AG04449 (cell line): Measurements from ENCODE around the gene APEH.

ENCODE experiments used
- CTCF ChIA-PET: fragments of 350-600 bp; formaldehyde crosslinking; extraction: SDS; loops from one replicate; lab custom pipeline; 2021; ENCODE audit warnings: antibody characterized with exemption; lab: Yijun Ruan, JAX
- POLR2A ChIA-PET: fragments of 400-600, 350-600 bp; formaldehyde crosslinking; extraction: SDS; loops from one replicate; lab custom pipeline; 2020; ENCODE audit warnings: antibody characterized with exemption, inconsistent platforms; lab: Yijun Ruan, JAX
- DNase-seq: peaks from one replicate; pipeline ENCODE4 v3.0.0-alpha.2; 2010; ENCODE audit warnings: low read depth, low spot score
- H3K4me3 ChIP-seq: 2 replicates; pipeline ENCODE4 v1.5.1; 2011; ENCODE audit warnings: low read depth, mild to moderate bottlenecking, control low read depth, low read length
- CTCF ChIP-seq: IDR thresholded peaks from one replicate; pipeline ENCODE4 v1.5.1; 2011; ENCODE audit warnings: mild to moderate bottlenecking, moderate library complexity, low read length, control low read depth, inconsistent platforms; ENCODE audit not compliant: insufficient read depth; ENCODE audit errors: missing control alignments

The APEH gene

GRCh38 chr3:49673715-49674496 lies at the start of gene APEH:
TSS of gene APEH (plus strand) at chr3:49674351. CDS start at chr3:49674402, 51 bp downstream.
- POLR2A ChIA-PET: interaction anchor here (1.7 kb wide), 1 partner anchor 134 kb away, joined by 8 read pairs; no protein-coding TSS in a partner anchor
- DNase-seq: peak; percentile 78
- no peak for TF ChIP-seq CTCF

GRCh38 chr3:49625071-49625470 lies 49.1 kb upstream of the APEH start:
- no peak for TF ChIP-seq CTCF
- POLR2A ChIA-PET: interaction anchor here (0.6 kb wide), 1 partner anchor 42 kb away, joined by 3 read pairs; no protein-coding TSS in a partner anchor
- CTCF ChIA-PET: no interaction called here

More at GRCh38 chr3:49673715-49674496, at the start of gene APEH:
- CTCF ChIA-PET: interaction anchor here (1.2 to 5.4 kb wide), 5 partner anchors 11 to 136 kb away, joined by 3 to 441 read pairs (median 29); partner anchors contain the start of gene BSN
- peak within 1 kb of the TSS; percentile 83 for H3K4me3 ChIP-seq

GRCh38 chr3:49626101-49626581 lies 48.0 kb upstream of the APEH start:
- no peak for DNase-seq
- H3K4me3 ChIP-seq: no peak overlapping the region
- CTCF ChIA-PET: interaction anchor here (1.0 kb wide), 2 partner anchors 11 to 87 kb away, joined by 3 read pairs; no protein-coding TSS in a partner anchor
- POLR2A ChIA-PET: no interaction called here
- TF ChIP-seq CTCF: no peak

More at GRCh38 chr3:49625071-49625470, 49.1 kb upstream of the APEH start:
- no peak overlapping the region for H3K4me3 ChIP-seq
- no peak for DNase-seq

GRCh38 chr3:49626796-49627195 lies 47.4 kb upstream of the APEH start:
- no peak for DNase-seq
- POLR2A ChIA-PET: no interaction called here
- CTCF ChIA-PET: interaction anchor here (1.0 kb wide), 2 partner anchors 11 to 87 kb away, joined by 3 read pairs; no protein-coding TSS in a partner anchor
- TF ChIP-seq CTCF: no peak
- H3K4me3 ChIP-seq: no peak overlapping the region

GRCh38 chr3:49627634-49628033 lies 46.5 kb upstream of the APEH start:
- ChIA-PET CTCF (interaction anchor here (0.5 to 2.1 kb wide), 3 partner anchors 44 to 173 kb away, joined by 3 to 8 read pairs (median 4); no protein-coding TSS in a partner anchor), POLR2A (no interaction called here)
- H3K4me3 ChIP-seq: no peak overlapping the region
- TF ChIP-seq CTCF: no peak
- DNase-seq: no peak

GRCh38 chr3:49628249-49628648 lies 45.9 kb upstream of the APEH start:
- no peak for DNase-seq
- H3K4me3 ChIP-seq: no peak overlapping the region
- no peak for TF ChIP-seq CTCF
- ChIA-PET CTCF (interaction anchor here (0.5 to 2.1 kb wide), 3 partner anchors 43 to 172 kb away, joined by 3 to 8 read pairs (median 4); no protein-coding TSS in a partner anchor), POLR2A (no interaction called here)
